Measurements from ENCODE around the gene ABCC1.

The ABCC1 gene

GRCh38 chr16:16032271-16032979 lies 83.0 kb downstream of the ABCC1 start:
- H2AFZ ChIP-seq (ENCODE audit: low read depth, low read length, severe bottlenecking), result no peak overlapping the region
- no peak overlapping the region for H3K27ac ChIP-seq (ENCODE audit: low read depth, low read length)
- H3K36me3 ChIP-seq (ENCODE audit: low read length), result 0 out of 2 replicates have a peak, but pooled peaks cover 3% of the 10 kb centered on the region
- H3K9ac ChIP-seq (ENCODE audit: low read length), result no peak overlapping the region
- no peak overlapping the region for H3K4me2 ChIP-seq (ENCODE audit: low read depth, low read length, poor library complexity, severe bottlenecking)
- TF ChIP-seq EZH2phosphoT487 (conservative IDR thresholded peaks at IDR 0.05; ENCODE audit: low read length) (no peak), CTCF (IDR thresholded peaks at IDR 0.05; ENCODE audit: insufficient read depth, low read length, poor library complexity, severe bottlenecking) (no peak)
- H3K79me2 ChIP-seq (ENCODE audit: insufficient read depth, low read length), result no peaks in the 10 kb centered on the region
- H3K9me2 ChIP-seq (replicated peaks; ENCODE audit: insufficient read depth, low read length), result no peaks in the 10 kb centered on the region
- no peaks in the 10 kb centered on the region for H3K9me3 ChIP-seq (ENCODE audit: insufficient read depth, low read length)
- no peak overlapping the region for H3K4me3 ChIP-seq (ENCODE audit: insufficient read depth, low read length, poor library complexity, severe bottlenecking)
- H4K20me1 ChIP-seq (ENCODE audit: low read depth, low read length), result no peaks in the 10 kb centered on the region
- H3K27me3 ChIP-seq (ENCODE audit: low read length), result no peaks in the 10 kb centered on the region
- no peaks in the 10 kb centered on the region for H3F3A ChIP-seq (ENCODE audit: insufficient read depth)

- TF ChIP-seq EZH2phosphoT487 (conservative IDR thresholded peaks at IDR 0.05; ENCODE audit: low read length), result no peak
- no peak for TF ChIP-seq CTCF (IDR thresholded peaks at IDR 0.05; ENCODE audit: insufficient read depth, low read length, poor library complexity, severe bottlenecking)
- no peaks in the 10 kb centered on the region for H3K79me2 ChIP-seq (ENCODE audit: insufficient read depth, low read length)
- H3K27ac ChIP-seq (ENCODE audit: low read depth, low read length), result peak overlapping the region; percentile 62
- no peaks in the 10 kb centered on the region for H3K9me2 ChIP-seq (replicated peaks; ENCODE audit: insufficient read depth, low read length)
- H3K27me3 ChIP-seq (ENCODE audit: low read length), result no peaks in the 10 kb centered on the region
- 0 out of 2 replicates have a peak, but pooled peaks cover 3% of the 10 kb centered on the region for H3K36me3 ChIP-seq (ENCODE audit: low read length)
- no peaks in the 10 kb centered on the region for H3K9me3 ChIP-seq (ENCODE audit: insufficient read depth, low read length)
- peak overlapping the region; percentile 36 for H3K4me2 ChIP-seq (ENCODE audit: low read depth, low read length, poor library complexity, severe bottlenecking)
- peak overlapping the region; percentile 10; the same call in 1 of the 2 replicates for H3K9ac ChIP-seq (ENCODE audit: low read length)
- no peak overlapping the region for H2AFZ ChIP-seq (ENCODE audit: low read depth, low read length, severe bottlenecking)
- no peaks in the 10 kb centered on the region for H3F3A ChIP-seq (ENCODE audit: insufficient read depth)
- no peaks in the 10 kb centered on the region for H4K20me1 ChIP-seq (ENCODE audit: low read depth, low read length)
- H3K4me3 ChIP-seq (ENCODE audit: insufficient read depth, low read length, poor library complexity, severe bottlenecking), result no peak overlapping the region
Observed at GRCh38 chr16:16033208-16033717, 83.8 kb downstream of the ABCC1 start.

- Histone ChIP-seq H3K9ac (ENCODE audit: low read length) (no peak overlapping the region), H3K79me2 (ENCODE audit: insufficient read depth, low read length) (no peaks in the 10 kb centered on the region), H3K4me3 (ENCODE audit: insufficient read depth, low read length, poor library complexity, severe bottlenecking) (no peak overlapping the region), H3K9me2 (replicated peaks; ENCODE audit: insufficient read depth, low read length) (no peaks in the 10 kb centered on the region), H3K4me2 (ENCODE audit: low read depth, low read length, poor library complexity, severe bottlenecking) (no peak overlapping the region), H3K27ac (ENCODE audit: low read depth, low read length) (no peak overlapping the region), H3F3A (ENCODE audit: insufficient read depth) (no peaks in the 10 kb centered on the region), H3K9me3 (ENCODE audit: insufficient read depth, low read length) (no peaks in the 10 kb centered on the region), H2AFZ (ENCODE audit: low read depth, low read length, severe bottlenecking) (no peak overlapping the region), H4K20me1 (ENCODE audit: low read depth, low read length) (no peaks in the 10 kb centered on the region), H3K36me3 (ENCODE audit: low read length) (0 out of 2 replicates have a peak, but pooled peaks cover 3% of the 10 kb centered on the region), H3K27me3 (ENCODE audit: low read length) (no peaks in the 10 kb centered on the region)
- TF ChIP-seq CTCF (IDR thresholded peaks at IDR 0.05; ENCODE audit: insufficient read depth, low read length, poor library complexity, severe bottlenecking), result no peak
Observed at GRCh38 chr16:16036359-16036792, 87.0 kb downstream of the ABCC1 start.

All from SU-DHL-6 (cell line).